ENCODE data around the gene SMIM44. TPM values are rescaled to one million over a fixed set of nuclear protein-coding genes. Genes with fewer than 3 reads are reported as not detected.
"Not testable (repeated sequence)": the region's sequence is repeated elsewhere in the genome, so short reads cannot be mapped to it uniquely, and the experiment has no call there.

The SMIM44 gene
- total and polyA plus RNA-seq, 4 donors: not detected

GRCh38 chr19:3455393-3455955 lies 27.8 kb downstream of the SMIM44 start:
- no peaks in the 10 kb centered on the region for H3K9me3 ChIP-seq (ENCODE audit: control insufficient read depth, low read length)
- intact Hi-C loops (cut with DNase I): loop anchor here in 1 of 2 donors (5.0 kb wide), 1 partner anchor 118 kb away; no protein-coding TSS in a partner anchor
- H3K27ac ChIP-seq (ENCODE audit: low read depth in 1 of 2, low read length in 2 of 2): no peak overlapping the region
- DNase-seq (no peak), ATAC-seq (ENCODE audit: low FRiP score) (no peak)
- H3K4me1 ChIP-seq (ENCODE audit: control insufficient read depth in 1 of 2, insufficient read depth in 2 of 2, low read length in 2 of 2): peaks cover 0 to 2% of the 10 kb centered on the region in 2 donors
- no peak overlapping the region for H3K4me3 ChIP-seq (ENCODE audit: low read length in 2 of 2)
- 71 to 82% methylated on average over 7 of the region's 7 CpGs for WGBS, 2 donors
- no peaks in the 10 kb centered on the region for H3K36me3 ChIP-seq (ENCODE audit: control insufficient read depth in 1 of 2, insufficient read depth in 2 of 2, low read length in 1 of 2)
- H3K27me3 ChIP-seq (ENCODE audit: control insufficient read depth in 1 of 2, insufficient read depth in 2 of 2, low read length in 1 of 2): no peaks in the 10 kb centered on the region

GRCh38 chr19:3454656-3455392 lies 28.4 kb downstream of the SMIM44 start:
- Histone ChIP-seq H3K4me1 (ENCODE audit: control insufficient read depth in 1 of 2, insufficient read depth in 2 of 2, low read length in 2 of 2) (no peaks in the 10 kb centered on the region), H3K36me3 (ENCODE audit: control insufficient read depth in 1 of 2, insufficient read depth in 2 of 2, low read length in 1 of 2) (no peaks in the 10 kb centered on the region), H3K27ac (ENCODE audit: low read depth in 1 of 2, low read length in 2 of 2) (no peak overlapping the region), H3K9me3 (ENCODE audit: control insufficient read depth, low read length) (no peaks in the 10 kb centered on the region), H3K27me3 (ENCODE audit: control insufficient read depth in 1 of 2, insufficient read depth in 2 of 2, low read length in 1 of 2) (no peaks in the 10 kb centered on the region), H3K4me3 (ENCODE audit: low read length in 2 of 2) (no peak overlapping the region)
- intact Hi-C loops (cut with DNase I): loop anchor here in 1 of 2 donors (5.0 kb wide), 1 partner anchor 118 kb away; no protein-coding TSS in a partner anchor
- 86 to 91% methylated on average over 15 of the region's 15 CpGs for WGBS, 2 donors
- DNase-seq: peak in 1 of 2 donors; percentile 70
- ATAC-seq (ENCODE audit: low FRiP score): no peak

DNA sequence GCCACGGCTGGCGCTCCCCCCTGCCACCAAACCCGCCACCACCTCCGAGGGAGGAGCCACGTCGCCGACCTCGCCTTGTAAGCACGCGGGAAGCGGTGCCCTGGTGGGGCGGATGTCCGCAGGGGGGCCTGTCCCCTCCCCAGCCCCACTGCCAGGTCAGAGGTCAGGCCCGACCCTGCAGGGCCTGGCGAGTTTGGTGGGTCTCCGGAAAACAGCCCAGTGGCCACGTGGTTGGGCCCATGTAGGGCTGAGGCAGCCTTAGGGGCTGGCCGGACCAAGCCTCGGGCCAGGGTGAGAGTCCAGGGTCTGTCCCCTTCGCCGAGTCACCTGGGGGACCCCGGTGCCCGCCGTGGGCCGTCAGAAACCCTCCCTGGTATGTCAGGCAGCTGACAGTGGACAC lies 29.4 kb downstream of the SMIM44 start:
- intact Hi-C loops (cut with DNase I): no loop called here
- ATAC-seq (ENCODE audit: low FRiP score): no peak
- WGBS, 2 donors: 77 to 79% methylated on average over 25 of the region's 25 CpGs
- no peaks in the 10 kb centered on the region for H3K4me1 ChIP-seq (ENCODE audit: control insufficient read depth in 1 of 2, insufficient read depth in 2 of 2, low read length in 2 of 2)
- H3K9me3 ChIP-seq (ENCODE audit: control insufficient read depth, low read length): no peaks in the 10 kb centered on the region
- H3K4me3 ChIP-seq (ENCODE audit: low read length in 2 of 2): no peak overlapping the region
- DNase-seq: peak in 1 of 2 donors; percentile 75
- H3K36me3 ChIP-seq (ENCODE audit: control insufficient read depth in 1 of 2, insufficient read depth in 2 of 2, low read length in 1 of 2): peaks cover 0 to 1% of the 10 kb centered on the region in 2 donors
- H3K27me3 ChIP-seq (ENCODE audit: control insufficient read depth in 1 of 2, insufficient read depth in 2 of 2, low read length in 1 of 2): no peaks in the 10 kb centered on the region
- no peak overlapping the region for H3K27ac ChIP-seq (ENCODE audit: low read depth in 1 of 2, low read length in 2 of 2)

GRCh38 chr19:3452942-3453214 lies 30.4 kb downstream of the SMIM44 start:
- H3K9me3 ChIP-seq (ENCODE audit: control insufficient read depth, low read length); H3K4me3 ChIP-seq (ENCODE audit: low read length in 2 of 2); DNase-seq; H3K27me3 ChIP-seq (ENCODE audit: control insufficient read depth in 1 of 2, insufficient read depth in 2 of 2, low read length in 1 of 2); intact Hi-C loops (cut with DNase I); H3K36me3 ChIP-seq (ENCODE audit: control insufficient read depth in 1 of 2, insufficient read depth in 2 of 2, low read length in 1 of 2); H3K4me1 ChIP-seq (ENCODE audit: control insufficient read depth in 1 of 2, insufficient read depth in 2 of 2, low read length in 2 of 2); H3K27ac ChIP-seq (ENCODE audit: low read depth in 1 of 2, low read length in 2 of 2); ATAC-seq (ENCODE audit: low FRiP score): not testable (repeated sequence)
- 94 to 96% methylated on average over 10 of the region's 10 CpGs for WGBS, 2 donors

- no peak overlapping the region for H3K4me3 ChIP-seq (ENCODE audit: low read length in 2 of 2)
- intact Hi-C loops (cut with DNase I): no loop called here
- no peaks in the 10 kb centered on the region for H3K4me1 ChIP-seq (ENCODE audit: control insufficient read depth in 1 of 2, insufficient read depth in 2 of 2, low read length in 2 of 2)
- H3K27me3 ChIP-seq (ENCODE audit: control insufficient read depth in 1 of 2, insufficient read depth in 2 of 2, low read length in 1 of 2): no peaks in the 10 kb centered on the region
- H3K36me3 ChIP-seq (ENCODE audit: control insufficient read depth in 1 of 2, insufficient read depth in 2 of 2, low read length in 1 of 2): peaks cover 0 to 1% of the 10 kb centered on the region in 2 donors
- 88 to 90% methylated on average over 38 of the region's 38 CpGs for WGBS, 2 donors
- ATAC-seq (ENCODE audit: low FRiP score): no peak
- H3K9me3 ChIP-seq (ENCODE audit: control insufficient read depth, low read length): no peaks in the 10 kb centered on the region
- no peak overlapping the region for H3K27ac ChIP-seq (ENCODE audit: low read depth in 1 of 2, low read length in 2 of 2)
- DNase-seq: peak in 1 of 2 donors; percentile 71
These were observed 30.9 kb downstream of the SMIM44 start for GRCh38 chr19:3452171-3452941.

DNA sequence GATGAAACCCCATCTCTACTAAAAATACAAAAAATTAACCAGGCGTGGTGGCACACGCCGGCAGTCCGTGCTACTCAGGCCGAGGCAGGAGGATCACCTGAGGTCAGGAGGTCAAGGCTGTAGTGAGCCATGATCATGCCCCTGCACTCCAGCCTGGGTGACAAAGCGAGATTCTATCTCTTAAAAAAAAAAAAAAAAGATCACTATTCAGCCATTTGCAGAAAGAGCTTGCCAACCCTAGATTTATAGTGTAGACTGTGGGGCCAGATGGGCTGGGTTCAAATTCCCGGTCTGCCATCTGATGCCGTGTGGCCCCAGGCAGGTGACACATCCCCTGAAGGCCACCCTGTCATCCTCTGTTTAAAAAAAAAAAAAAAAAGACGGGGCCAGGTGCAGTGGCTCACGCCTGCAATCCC lies 31.8 kb downstream of the SMIM44 start:
- H3K4me3 ChIP-seq (ENCODE audit: low read length in 2 of 2): no peak overlapping the region
- no peaks in the 10 kb centered on the region for H3K27me3 ChIP-seq (ENCODE audit: control insufficient read depth in 1 of 2, insufficient read depth in 2 of 2, low read length in 1 of 2)
- no peak for DNase-seq
- 43 to 44% methylated on average over 10 of the region's 10 CpGs for WGBS, 2 donors
- peaks cover 0 to 1% of the 10 kb centered on the region in 2 donors for H3K36me3 ChIP-seq (ENCODE audit: control insufficient read depth in 1 of 2, insufficient read depth in 2 of 2, low read length in 1 of 2)
- no peak for ATAC-seq (ENCODE audit: low FRiP score)
- intact Hi-C loops (cut with DNase I): loop anchor here in 1 of 2 donors (1.0 kb wide), 1 partner anchor 8 kb away; no protein-coding TSS in a partner anchor
- H3K9me3 ChIP-seq (ENCODE audit: control insufficient read depth, low read length): no peaks in the 10 kb centered on the region
- H3K4me1 ChIP-seq (ENCODE audit: control insufficient read depth in 1 of 2, insufficient read depth in 2 of 2, low read length in 2 of 2): no peaks in the 10 kb centered on the region
- H3K27ac ChIP-seq (ENCODE audit: low read depth in 1 of 2, low read length in 2 of 2): peak overlapping the region; percentile 29 to 33

DNA sequence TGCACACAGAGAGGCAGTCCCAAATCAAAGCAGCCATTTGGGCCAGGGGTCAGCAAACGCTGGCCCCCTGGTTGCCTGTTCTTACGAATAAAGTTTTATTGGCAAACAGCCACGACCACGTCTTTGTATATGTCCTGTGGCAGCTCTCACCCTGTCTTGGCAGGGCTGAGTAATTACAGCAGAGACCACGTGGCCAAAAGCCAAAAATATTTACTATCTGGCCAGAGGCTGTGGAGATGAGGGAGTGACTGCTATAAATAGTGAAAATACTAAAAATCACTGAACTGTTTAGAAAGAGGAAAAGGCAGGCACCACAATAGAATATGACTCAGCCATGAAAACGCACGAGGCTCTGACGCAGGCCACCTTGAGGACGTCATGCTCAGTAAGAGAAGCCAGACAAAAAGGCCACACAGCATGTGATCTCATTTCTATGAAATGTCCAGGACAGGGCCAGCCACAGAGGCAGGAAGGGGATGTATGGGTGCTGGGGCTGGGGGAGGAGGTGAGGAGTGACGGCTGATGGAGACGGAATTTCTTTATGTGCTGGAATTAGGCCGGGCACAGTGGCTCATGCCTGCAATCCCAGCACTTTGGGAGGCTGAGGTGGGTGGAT lies 32.3 kb downstream of the SMIM44 start:
- DNase-seq (peak; percentile 93 to 94), ATAC-seq (ENCODE audit: low FRiP score) (peak; percentile 92)
- intact Hi-C loops (cut with DNase I): loop anchor here in 1 of 2 donors (1.0 kb wide), 1 partner anchor 8 kb away; no protein-coding TSS in a partner anchor
- no peaks in the 10 kb centered on the region for H3K9me3 ChIP-seq (ENCODE audit: control insufficient read depth, low read length)
- no peaks in the 10 kb centered on the region for H3K27me3 ChIP-seq (ENCODE audit: control insufficient read depth in 1 of 2, insufficient read depth in 2 of 2, low read length in 1 of 2)
- H3K4me1 ChIP-seq (ENCODE audit: control insufficient read depth in 1 of 2, insufficient read depth in 2 of 2, low read length in 2 of 2): no peaks in the 10 kb centered on the region
- 3 to 5% methylated on average over 12 of the region's 12 CpGs for WGBS, 2 donors
- peak overlapping the region in 1 of 2 donors; percentile 50 for H3K27ac ChIP-seq (ENCODE audit: low read depth in 1 of 2, low read length in 2 of 2)
- H3K36me3 ChIP-seq (ENCODE audit: control insufficient read depth in 1 of 2, insufficient read depth in 2 of 2, low read length in 1 of 2): peaks cover 0 to 1% of the 10 kb centered on the region in 2 donors
- H3K4me3 ChIP-seq (ENCODE audit: low read length in 2 of 2): no peak overlapping the region

GRCh38 chr19:3448616-3449334 lies 34.5 kb downstream of the SMIM44 start:
- intact Hi-C loops (cut with DNase I): no loop called here
- H3K36me3 ChIP-seq (ENCODE audit: control insufficient read depth in 1 of 2, insufficient read depth in 2 of 2, low read length in 1 of 2): peaks cover 0 to 5% of the 10 kb centered on the region in 2 donors
- H3K9me3 ChIP-seq (ENCODE audit: control insufficient read depth, low read length): no peaks in the 10 kb centered on the region
- no peaks in the 10 kb centered on the region for H3K27me3 ChIP-seq (ENCODE audit: control insufficient read depth in 1 of 2, insufficient read depth in 2 of 2, low read length in 1 of 2)
- no peak overlapping the region for H3K27ac ChIP-seq (ENCODE audit: low read depth in 1 of 2, low read length in 2 of 2)
- ATAC-seq (ENCODE audit: low FRiP score): no peak
- DNase-seq: peak in 1 of 2 donors; percentile 70
- no peaks in the 10 kb centered on the region for H3K4me1 ChIP-seq (ENCODE audit: control insufficient read depth in 1 of 2, insufficient read depth in 2 of 2, low read length in 2 of 2)
- 88 to 91% methylated on average over 28 of the region's 28 CpGs for WGBS, 2 donors
- no peak overlapping the region for H3K4me3 ChIP-seq (ENCODE audit: low read length in 2 of 2)

Measured in aorta (tissue), 5 donors.